AG04449 (cell line): ENCODE data around the gene MACROH2A1.

Experiments used
- CTCF ChIA-PET: fragments of 350-600 bp; formaldehyde crosslinking; extraction: SDS; loops from one replicate; lab custom pipeline; 2021; ENCODE audit warnings: antibody characterized with exemption; lab: Yijun Ruan, JAX
- POLR2A ChIA-PET: fragments of 400-600, 350-600 bp; formaldehyde crosslinking; extraction: SDS; loops from one replicate; lab custom pipeline; 2020; ENCODE audit warnings: antibody characterized with exemption, inconsistent platforms; lab: Yijun Ruan, JAX
- DNase-seq: peaks from one replicate; pipeline ENCODE4 v3.0.0-alpha.2; 2010; ENCODE audit warnings: low read depth, low spot score
- H3K4me3 ChIP-seq: 2 replicates; pipeline ENCODE4 v1.5.1; 2011; ENCODE audit warnings: low read depth, mild to moderate bottlenecking, control low read depth, low read length
- CTCF ChIP-seq: IDR thresholded peaks from one replicate; pipeline ENCODE4 v1.5.1; 2011; ENCODE audit warnings: mild to moderate bottlenecking, moderate library complexity, low read length, control low read depth, inconsistent platforms; ENCODE audit not compliant: insufficient read depth; ENCODE audit errors: missing control alignments

MACROH2A1 gene

GRCh38 chr5:135324897-135325650, 74.0 kb downstream of the MACROH2A1 start:
- DNase-seq, result no peak
- H3K4me3 ChIP-seq, result no peak overlapping the region
- CTCF ChIA-PET, result interaction anchor here (0.9 to 2.0 kb wide), 4 partner anchors 10 to 420 kb away, joined by 3 to 6 read pairs (median 3); partner anchors contain the start of gene PCBD2
- POLR2A ChIA-PET, result no interaction called here
- TF ChIP-seq CTCF, result no peak

GRCh38 chr5:135324160-135324559, 74.9 kb downstream of the MACROH2A1 start:
- TF ChIP-seq CTCF, result no peak
- ChIA-PET POLR2A (no interaction called here), CTCF (interaction anchor here (1.6 to 2.0 kb wide), 2 partner anchors 11 to 133 kb away, joined by 6 to 8 read pairs; no protein-coding TSS in a partner anchor)

GRCh38 chr5:135323701-135324132, 75.3 kb downstream of the MACROH2A1 start:
- H3K4me3 ChIP-seq, result no peak overlapping the region
- no peak for DNase-seq
- ChIA-PET CTCF (interaction anchor here (0.7 to 2.0 kb wide), 4 partner anchors 9 to 132 kb away, joined by 3 to 8 read pairs (median 6); no protein-coding TSS in a partner anchor), POLR2A (no interaction called here)
- no peak for TF ChIP-seq CTCF

More at GRCh38 chr5:135324160-135324559, 74.9 kb downstream of the MACROH2A1 start:
- no peak for DNase-seq
- no peak overlapping the region for H3K4me3 ChIP-seq

GRCh38 chr5:135323227-135323626, 75.8 kb downstream of the MACROH2A1 start:
- no peak for DNase-seq
- TF ChIP-seq CTCF, result no peak
- ChIA-PET CTCF (interaction anchor here (0.7 to 2.0 kb wide), 4 partner anchors 9 to 132 kb away, joined by 3 to 8 read pairs (median 6); no protein-coding TSS in a partner anchor), POLR2A (no interaction called here)
- H3K4me3 ChIP-seq, result no peak overlapping the region

- no peak overlapping the region for H3K4me3 ChIP-seq
- ChIA-PET POLR2A (no interaction called here), CTCF (interaction anchor here (0.7 to 1.8 kb wide), 3 partner anchors 10 to 131 kb away, joined by 3 to 8 read pairs (median 7); no protein-coding TSS in a partner anchor)
- no peak for DNase-seq
- no peak for TF ChIP-seq CTCF
Observed at GRCh38 chr5:135322744-135323143, 76.3 kb downstream of the MACROH2A1 start.

GRCh38 chr5:135322271-135322670, 76.8 kb downstream of the MACROH2A1 start:
- no peak overlapping the region for H3K4me3 ChIP-seq
- ChIA-PET POLR2A (no interaction called here), CTCF (interaction anchor here (1.8 kb wide), 1 partner anchor 10 kb away, joined by 7 read pairs; no protein-coding TSS in a partner anchor)
- no peak for TF ChIP-seq CTCF
- DNase-seq, result no peak
